ENCODE results near the gene SPOPL. TPM values are rescaled to one million over a fixed set of nuclear protein-coding genes. Genes with fewer than 3 reads are reported as not detected.
A peak's percentile ranks its signal among the peaks of the same experiment; 100 is the strongest.

The SPOPL gene
- total RNA-seq, 1 donor from 2014 or later: 12.7 TPM

- ATAC-seq: no peak
- DNase-seq: no peak
- intact Hi-C loops (cut with micrococcal nuclease): no loop called here
Observed at GRCh38 chr2:138565230-138565598, 63.6 kb downstream of the SPOPL start.

- DNase-seq (no peak), ATAC-seq (no peak)
- intact Hi-C loops (cut with micrococcal nuclease): no loop called here
Observed at GRCh38 chr2:138572318-138572717, 70.7 kb downstream of the SPOPL start.

- intact Hi-C loops (cut with micrococcal nuclease): no loop called here
- ATAC-seq: no peak
- no peak for DNase-seq
Observed at GRCh38 chr2:138577066-138577465, 75.5 kb downstream of the SPOPL start.

GRCh38 chr2:138579556-138579955 lies 78.0 kb downstream of the SPOPL start:
- DNase-seq (no peak), ATAC-seq (no peak)
- intact Hi-C loops (cut with micrococcal nuclease): no loop called here

GRCh38 chr2:138581909-138582308 lies 80.3 kb downstream of the SPOPL start:
- intact Hi-C loops (cut with micrococcal nuclease): no loop called here
- no peak for DNase-seq
- ATAC-seq: no peak

GRCh38 chr2:138589663-138590062 lies 88.1 kb downstream of the SPOPL start:
- ATAC-seq: no peak
- intact Hi-C loops (cut with micrococcal nuclease): no loop called here
- DNase-seq: no peak

GRCh38 chr2:138596403-138596802 lies 94.8 kb downstream of the SPOPL start:
- DNase-seq (no peak), ATAC-seq (no peak)
- intact Hi-C loops (cut with micrococcal nuclease): no loop called here

- intact Hi-C loops (cut with micrococcal nuclease): no loop called here
- no peak for ATAC-seq
Observed at GRCh38 chr2:138600732-138601457, 99.3 kb downstream of the SPOPL start.

GRCh38 chr2:138601458-138602165 lies 100.0 kb downstream of the SPOPL start:
- intact Hi-C loops (cut with micrococcal nuclease): no loop called here
- DNase-seq: no peak
- peak; percentile 61 for ATAC-seq

More at GRCh38 chr2:138600732-138601457, 99.3 kb downstream of the SPOPL start:
- no peak for DNase-seq

GRCh38 chr2:138602166-138602460 lies 100.5 kb downstream of the SPOPL start:
- DNase-seq (no peak), ATAC-seq (no peak)
- intact Hi-C loops (cut with micrococcal nuclease): no loop called here

- intact Hi-C loops (cut with micrococcal nuclease): no loop called here
- DNase-seq (no peak), ATAC-seq (no peak)
Observed at GRCh38 chr2:138607746-138608145, 106.2 kb downstream of the SPOPL start.

GRCh38 chr2:138609446-138609845 lies 107.9 kb downstream of the SPOPL start:
- DNase-seq (no peak), ATAC-seq (no peak)
- intact Hi-C loops (cut with micrococcal nuclease): no loop called here

- no peak for ATAC-seq
- intact Hi-C loops (cut with micrococcal nuclease): no loop called here
- DNase-seq: no peak
Observed at GRCh38 chr2:138610201-138610953, 108.8 kb downstream of the SPOPL start.

GRCh38 chr2:138615257-138615656 lies 113.7 kb downstream of the SPOPL start:
- DNase-seq (no peak), ATAC-seq (no peak)
- intact Hi-C loops (cut with micrococcal nuclease): no loop called here

GRCh38 chr2:138617026-138617425 lies 115.5 kb downstream of the SPOPL start:
- ATAC-seq (no peak), DNase-seq (no peak)
- intact Hi-C loops (cut with micrococcal nuclease): no loop called here

GRCh38 chr2:138618971-138619370 lies 117.4 kb downstream of the SPOPL start:
- DNase-seq (no peak), ATAC-seq (no peak)
- intact Hi-C loops (cut with micrococcal nuclease): no loop called here

GRCh38 chr2:138620431-138620830 lies 118.9 kb downstream of the SPOPL start:
- no peak for ATAC-seq
- intact Hi-C loops (cut with micrococcal nuclease): no loop called here
- DNase-seq: no peak

- no peak for ATAC-seq
- no peak for DNase-seq
- intact Hi-C loops (cut with micrococcal nuclease): no loop called here
Observed at GRCh38 chr2:138621139-138621538, 119.6 kb downstream of the SPOPL start.

- intact Hi-C loops (cut with micrococcal nuclease): no loop called here
- ATAC-seq (no peak), DNase-seq (no peak)
Observed at GRCh38 chr2:138622613-138623012, 121.0 kb downstream of the SPOPL start.

All from left ventricle myocardium superior (tissue), 1 donor.